Occipital lobe (tissue), 3 donors: Measurements from ENCODE around the gene HOXC5. TPM values are rescaled to one million over a fixed set of nuclear protein-coding genes. Genes with fewer than 3 reads are reported as not detected.
"Not testable (repeated sequence)": the region's sequence is repeated elsewhere in the genome, so short reads cannot be mapped to it uniquely, and the experiment has no call there.

Experiments used
- DNase-seq: peaks from one replicate; lab custom pipeline; 2025; lab: John Stamatoyannopoulos, UW
- small RNA-seq: library from RNA; depleted of rRNA; stranded (forward); fragments of <200 nt; gene quantifications from one replicate; pipeline ENCODE3, GENCODE V24; 2014
- total RNA-seq: library from RNA; depleted of rRNA; stranded (reverse); fragments of >200 nt; gene quantifications from one replicate; pipeline ENCODE4 v1.2.3, GENCODE V29; 2014

Gene HOXC5
- total RNA-seq, 1 donor from 2014 or later = not detected

DNA sequence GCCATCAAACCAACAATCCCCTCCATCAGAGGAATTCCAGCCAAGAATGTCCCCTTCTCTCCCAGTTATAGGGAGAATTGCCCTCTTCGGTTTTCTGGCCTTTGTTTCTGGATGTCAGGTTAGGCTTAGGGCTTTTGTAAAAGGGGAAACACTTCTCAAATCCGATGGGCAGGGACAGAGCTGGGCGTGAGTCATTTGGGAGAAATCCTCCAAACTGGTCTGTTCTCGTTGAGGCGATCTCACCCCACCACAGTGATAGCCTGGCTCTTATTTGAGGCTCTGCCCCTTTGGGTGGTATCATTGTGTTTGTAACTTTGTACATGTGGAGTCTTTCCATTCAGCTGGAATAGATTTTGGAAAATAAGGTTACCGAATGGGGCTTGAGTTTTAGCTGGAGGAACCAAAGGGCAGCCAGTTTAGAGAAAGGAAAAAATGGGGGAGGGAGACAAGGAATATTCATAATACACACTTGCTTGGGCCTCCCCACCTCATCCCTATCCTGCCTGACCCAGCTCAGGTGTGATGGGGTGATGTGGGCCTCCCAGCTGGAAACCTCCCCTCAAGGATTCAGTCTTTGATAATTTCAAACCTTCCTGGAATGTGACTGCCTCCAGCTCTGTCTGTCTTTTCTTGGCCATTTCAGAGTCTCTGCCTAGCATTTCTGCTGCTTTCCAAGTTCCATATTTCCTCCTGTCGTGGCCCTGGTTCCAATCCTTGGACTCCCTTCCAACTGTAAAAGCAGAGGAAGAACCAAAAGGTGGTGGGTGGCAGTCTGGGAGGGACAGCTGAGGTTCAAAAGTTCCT lies 28.3 kb downstream of the HOXC5 start:
- DNase-seq = no peak

DNA sequence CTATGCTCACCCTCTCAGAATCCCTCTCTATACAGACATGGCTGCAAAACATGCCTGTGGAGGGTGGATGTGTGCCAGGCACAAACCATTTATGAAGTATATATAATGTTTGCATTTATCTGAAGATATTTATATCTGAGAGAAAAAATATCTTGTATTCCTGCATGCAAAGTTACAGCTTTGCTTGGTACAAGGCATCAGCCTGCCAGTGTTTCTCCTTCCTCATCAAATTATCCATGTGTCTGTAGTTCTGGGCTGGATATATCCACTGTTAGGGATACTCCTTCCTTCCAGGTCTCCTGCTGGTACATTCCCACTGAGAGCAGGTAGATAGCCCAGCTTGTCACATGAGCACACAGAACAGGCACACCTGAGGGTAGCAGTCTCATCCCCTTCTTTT lies 32.8 kb downstream of the HOXC5 start:
- DNase-seq = no peak

DNA sequence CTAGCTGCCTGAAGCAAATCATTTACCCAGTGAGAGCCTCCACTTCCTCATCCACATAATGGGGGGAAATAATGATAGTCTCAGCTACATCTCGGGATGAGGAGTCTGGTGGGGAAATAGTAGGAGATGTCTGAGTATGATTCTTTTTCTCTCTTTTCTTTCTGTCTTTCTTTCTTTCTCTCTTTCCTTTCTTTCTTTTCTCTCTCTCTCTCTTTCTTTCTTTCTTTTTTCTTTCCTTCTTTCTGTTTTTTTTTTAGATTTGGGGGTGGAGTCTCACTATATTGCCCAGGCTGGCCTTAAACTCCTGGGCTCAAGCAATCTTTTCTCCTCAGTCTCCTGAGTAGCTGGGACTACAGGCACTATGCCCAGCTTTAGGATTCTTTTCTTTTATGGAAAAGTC lies 33.6 kb downstream of the HOXC5 start:
- no peak for DNase-seq

DNA sequence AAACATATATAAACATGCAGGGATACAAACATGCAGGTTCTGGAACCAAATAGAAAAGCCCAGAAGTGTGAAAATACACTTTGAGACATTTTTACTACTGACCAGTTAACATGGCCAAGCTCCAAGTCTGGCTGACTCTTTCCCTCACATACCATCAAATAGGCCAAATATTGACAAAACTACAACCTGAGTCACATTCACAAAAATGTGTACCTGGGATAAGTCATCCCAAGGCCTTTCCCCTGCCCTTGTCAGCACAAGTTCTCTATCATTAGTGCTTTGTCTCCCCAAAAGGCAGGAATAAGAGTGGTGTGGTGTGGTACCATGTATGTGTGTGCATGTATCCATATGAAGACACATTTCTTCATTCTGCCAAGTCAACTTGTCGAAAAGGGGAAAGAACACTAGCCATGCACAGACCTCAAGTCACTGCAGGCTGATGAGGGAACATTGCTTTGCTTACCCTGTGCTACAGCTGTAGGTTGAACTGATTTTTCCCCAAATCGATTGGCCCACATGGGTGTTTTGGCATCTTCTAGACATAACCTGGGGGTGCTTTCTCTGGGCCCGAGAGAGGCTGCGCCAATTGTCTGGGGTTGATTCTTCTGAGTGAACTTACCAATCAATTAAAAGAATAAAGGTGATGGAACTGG lies 35.7 kb downstream of the HOXC5 start:
- no peak for DNase-seq

DNA sequence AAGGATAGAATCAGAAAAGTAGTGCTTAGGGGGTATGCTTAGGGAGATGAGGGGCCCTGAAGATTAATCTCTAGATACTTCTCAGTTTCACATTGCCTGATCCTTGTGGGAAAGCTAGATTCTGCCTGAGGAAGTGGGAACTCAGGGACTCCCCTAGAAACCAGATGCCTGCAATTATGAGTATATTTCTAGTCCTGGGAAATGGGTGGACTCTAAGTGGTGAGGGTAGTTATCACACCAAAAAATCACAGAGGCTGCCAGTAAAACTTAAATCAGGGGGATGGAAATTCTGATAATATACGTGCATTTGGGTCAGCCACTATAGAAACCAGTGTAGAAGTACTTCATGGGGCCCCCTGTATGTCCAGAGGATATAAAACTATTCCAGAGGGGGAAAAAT lies 39.1 kb downstream of the HOXC5 start:
- no peak for DNase-seq

DNA sequence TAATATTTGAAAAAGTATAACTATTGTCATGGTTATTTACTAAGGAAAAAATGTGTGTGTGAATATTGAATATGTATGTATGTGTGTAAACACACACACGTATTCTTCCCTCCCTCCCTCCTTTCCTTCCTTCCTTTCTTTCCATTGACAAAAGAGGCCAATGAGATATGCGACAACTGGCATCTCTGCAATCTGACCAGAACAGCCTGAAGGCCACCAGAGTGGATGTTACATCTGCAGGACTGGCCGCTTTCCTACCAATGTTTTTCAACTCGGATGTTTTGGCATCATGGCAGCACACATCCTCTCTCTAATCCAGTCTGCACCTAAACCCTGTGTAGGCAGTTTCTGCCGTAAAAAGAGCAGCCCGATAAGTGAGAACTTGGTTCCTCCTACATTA lies 41.5 kb downstream of the HOXC5 start:
- no peak for DNase-seq

DNA sequence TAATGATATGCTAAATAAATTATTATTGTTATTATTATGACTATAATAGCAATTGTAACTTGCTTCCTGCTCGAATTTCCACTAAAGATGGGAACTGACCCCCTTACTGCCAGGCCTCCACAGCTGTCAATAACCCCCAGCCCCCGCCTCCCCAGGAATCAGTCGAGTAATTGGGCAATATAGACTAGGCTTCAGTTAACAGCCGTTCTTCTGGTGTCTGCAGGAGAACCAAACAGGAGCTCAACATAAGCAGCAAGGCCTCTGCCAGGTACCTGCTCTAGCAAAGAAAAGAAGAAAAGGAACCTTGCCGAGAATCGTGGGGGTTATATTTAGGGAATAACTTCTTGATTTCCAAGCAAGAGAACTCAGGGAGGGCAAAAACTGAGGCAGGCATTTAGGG lies 42.6 kb downstream of the HOXC5 start:
- DNase-seq = no peak

DNA sequence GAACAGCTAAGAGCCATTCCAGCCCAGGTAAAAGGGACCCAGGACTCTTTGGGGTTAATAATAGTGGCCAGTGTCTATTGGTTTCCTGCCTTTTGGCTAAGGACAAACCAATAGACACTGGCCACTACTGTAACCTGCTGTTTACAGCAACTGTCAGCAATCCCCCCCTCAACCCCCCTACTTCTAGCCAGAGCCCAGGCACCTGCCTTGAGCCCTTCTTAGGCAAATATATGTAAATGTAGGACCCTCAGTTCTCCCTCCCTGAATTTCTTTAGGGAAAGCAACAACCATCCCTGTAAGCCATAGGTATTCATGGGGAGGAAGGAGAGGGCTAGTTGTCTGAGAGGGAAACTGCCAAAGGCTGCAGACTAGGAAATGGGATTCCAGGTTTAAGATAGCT lies 43.1 kb downstream of the HOXC5 start:
- no peak for DNase-seq

DNA sequence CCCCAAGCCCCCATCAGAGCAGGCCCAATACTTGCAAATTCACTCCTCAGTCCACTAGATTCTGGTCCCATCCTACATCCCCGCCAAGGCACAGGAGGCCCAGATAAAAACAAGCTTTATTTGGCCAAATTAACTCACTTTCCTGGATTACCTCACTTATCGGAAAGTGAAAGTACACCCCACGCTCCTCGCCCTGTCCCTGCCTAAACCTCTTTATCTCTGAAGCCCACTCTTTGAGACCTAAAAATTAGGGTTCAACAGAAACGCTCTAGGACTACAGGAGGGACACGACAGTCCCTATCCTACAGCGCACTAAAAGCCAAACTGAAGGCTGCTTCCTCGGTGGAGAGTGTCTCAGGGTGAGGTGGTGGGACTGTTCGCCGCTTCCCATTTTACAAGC lies 45.0 kb downstream of the HOXC5 start:
- DNase-seq = not testable (repeated sequence)

DNA sequence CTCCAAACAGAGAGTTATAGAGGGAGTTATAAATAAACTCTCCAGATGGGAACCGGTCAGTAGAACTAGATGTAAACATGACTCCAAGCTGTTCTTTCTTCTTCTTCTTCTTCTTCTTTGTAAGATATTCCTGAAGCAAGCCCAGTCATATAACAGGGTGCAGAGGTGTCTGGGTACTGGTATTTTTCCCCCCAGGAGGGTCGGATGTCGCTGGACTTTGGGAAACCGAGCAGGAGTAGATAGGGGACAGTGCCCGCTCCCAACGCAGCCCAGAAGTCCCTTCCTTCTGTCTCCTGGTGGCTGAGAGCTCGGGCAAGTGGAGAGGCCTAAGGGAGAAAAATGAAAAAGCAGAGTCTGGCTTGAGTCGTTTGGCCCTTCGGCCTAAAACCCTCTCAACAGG lies 46.3 kb downstream of the HOXC5 start:
- not testable (repeated sequence) for DNase-seq

DNA sequence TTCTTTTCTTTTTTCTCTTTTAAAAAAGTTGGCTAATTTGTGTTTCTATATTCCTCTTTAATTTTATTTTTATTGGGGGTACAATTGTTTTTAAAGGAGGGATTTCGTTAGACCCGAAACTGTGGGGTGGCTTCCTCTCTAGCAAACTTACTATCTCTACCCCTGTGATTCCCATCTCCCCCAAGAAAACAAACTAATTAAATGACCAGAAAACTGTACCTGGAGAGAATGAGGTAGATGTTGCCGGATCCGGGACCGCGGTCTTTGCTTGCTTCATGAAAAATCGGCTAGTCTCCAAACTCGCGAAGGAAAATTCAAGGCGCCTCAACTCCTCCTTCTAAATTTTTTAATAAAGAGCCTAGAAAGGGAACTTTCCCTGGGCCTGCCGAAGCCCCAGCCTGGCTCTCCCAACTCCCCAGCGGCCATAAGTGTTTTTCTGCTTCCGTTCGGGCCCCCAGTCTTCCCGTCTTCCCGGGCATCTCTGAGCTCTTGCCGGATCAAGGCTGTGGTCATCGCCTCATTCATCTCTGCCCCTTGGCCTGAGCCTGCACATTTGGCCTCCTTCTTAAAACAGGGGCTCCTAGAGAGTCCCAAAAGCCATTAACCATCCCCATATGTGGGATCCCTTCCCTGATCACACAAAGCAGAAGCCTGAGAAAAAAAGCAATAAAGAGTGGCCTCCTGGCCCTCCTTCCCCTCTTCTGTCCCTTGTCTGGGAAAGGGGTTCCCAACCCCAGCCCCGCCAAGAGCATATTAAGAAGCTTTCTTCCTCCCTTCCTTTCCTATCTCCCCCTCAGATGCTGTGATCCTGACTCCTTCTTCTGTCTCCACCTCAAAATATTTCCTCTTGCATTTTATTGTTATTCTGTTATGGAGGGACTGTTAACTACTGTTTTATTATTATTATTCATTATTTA lies 47.4 kb downstream of the HOXC5 start:
- DNase-seq = not testable (repeated sequence)

DNA sequence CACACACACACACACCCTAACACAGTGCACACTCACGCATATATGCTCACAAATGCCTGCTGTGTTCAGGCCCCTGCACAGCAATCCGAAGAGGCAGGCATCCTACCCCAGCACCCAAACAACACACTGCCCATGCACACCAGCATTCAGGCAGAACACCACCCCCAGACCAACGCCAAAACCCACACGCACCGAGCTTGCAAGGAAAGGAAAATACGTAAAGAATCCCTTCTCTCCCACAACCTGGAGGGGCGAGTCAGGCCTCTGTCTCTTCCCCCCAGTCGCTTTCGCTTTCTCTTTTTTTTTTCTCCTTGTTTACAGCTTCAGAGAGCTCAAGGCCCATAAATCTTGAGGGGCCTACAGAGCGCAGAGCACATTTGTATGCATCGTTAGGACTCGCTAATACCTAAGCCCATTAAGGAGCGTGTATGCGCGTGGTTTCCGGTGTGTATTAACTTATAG lies 48.2 kb downstream of the HOXC5 start:
- DNase-seq = not testable (repeated sequence)

DNA sequence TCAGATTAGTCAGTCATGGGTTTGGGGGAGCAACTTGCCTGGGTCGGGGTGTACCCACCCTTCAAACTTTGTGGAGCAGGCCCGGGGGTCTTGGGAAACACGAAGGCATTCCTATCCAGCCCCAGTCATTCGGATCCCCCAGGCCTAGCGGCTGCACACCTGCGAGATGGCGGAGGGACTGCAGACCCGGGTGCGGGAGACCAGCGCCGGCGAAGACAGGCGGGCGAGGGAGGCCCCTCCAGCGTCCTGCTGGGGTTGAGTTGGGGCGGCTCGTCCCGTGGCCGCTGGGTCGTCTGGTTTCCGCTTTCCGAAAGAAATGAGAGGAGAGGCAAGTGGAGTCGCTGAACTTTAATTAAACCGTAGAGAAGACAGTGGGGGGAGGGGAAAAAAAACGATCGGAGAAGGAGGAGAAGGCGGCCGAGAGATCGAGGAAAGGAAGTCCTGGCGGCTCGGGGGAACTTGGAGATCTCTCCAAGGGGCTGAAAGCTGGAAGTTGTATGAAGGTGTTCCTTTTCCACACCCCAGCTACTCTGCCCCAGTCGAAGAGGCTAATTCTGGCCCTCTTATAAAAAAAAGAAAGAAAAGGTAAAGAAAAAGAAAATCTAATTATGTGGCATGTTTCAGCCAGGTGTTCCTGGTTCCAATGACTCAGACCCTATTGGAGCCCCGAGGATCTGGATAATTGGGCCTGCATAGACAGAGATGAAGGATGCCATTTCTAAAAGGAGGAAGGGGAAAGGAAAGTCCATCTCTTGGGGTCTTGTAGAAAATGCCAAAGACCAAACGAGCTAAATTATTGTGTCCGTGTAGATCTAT lies 48.9 kb downstream of the HOXC5 start:
- not testable (repeated sequence) for DNase-seq

DNA sequence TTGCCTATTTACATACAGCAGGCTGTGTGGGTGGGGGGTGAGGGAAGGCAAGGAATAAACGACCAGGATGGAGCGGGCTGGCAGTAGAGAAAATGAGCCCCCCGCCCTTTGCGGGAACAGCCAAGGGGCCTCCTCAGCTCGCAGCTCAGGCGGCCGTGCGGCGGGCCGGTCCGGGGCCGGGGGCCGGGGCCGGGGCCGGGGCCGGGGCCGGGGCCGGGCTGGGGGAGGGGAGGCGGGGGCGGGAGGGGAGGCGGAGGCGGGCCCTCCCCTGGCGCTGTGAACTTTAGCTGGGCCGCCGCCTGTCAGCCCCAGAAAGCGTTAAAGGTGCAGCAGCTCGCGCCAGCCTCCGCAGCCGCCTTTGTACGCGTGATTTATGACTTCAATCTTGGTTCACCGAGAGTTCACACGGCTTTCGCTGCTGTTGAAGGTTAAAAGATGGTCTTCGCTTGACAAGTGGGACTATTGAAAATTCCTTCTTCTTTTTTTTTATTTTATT lies 49.6 kb downstream of the HOXC5 start:
- no peak for DNase-seq

Small RNA genes lying within 50 kb of the gene (small RNA-seq; reads per million reads assigned to genes)
- gene HOXC5 (not detected), gene MIR196A2 (not detected), gene MIR615 (not detected)

Other genes starting within 250 kb of the HOXC5 start
- gene HOXC13, start 94.2 kb upstream of the HOXC5 start, total RNA-seq = not detected
- not detected for gene HOXC12, start 78.1 kb upstream of the HOXC5 start, total RNA-seq
- gene HOXC11, start 59.9 kb upstream of the HOXC5 start, total RNA-seq = not detected
- not detected for gene HOTAIR, start 58.1 kb upstream of the HOXC5 start, total RNA-seq
- not detected for gene HOXC10, start 47.9 kb upstream of the HOXC5 start, total RNA-seq
- gene HOXC9, start 32.9 kb upstream of the HOXC5 start, total RNA-seq = not detected
- gene HOXC8, start 24.1 kb upstream of the HOXC5 start, total RNA-seq = not detected
- gene HOXC6, start 4.6 kb upstream of the HOXC5 start, total RNA-seq = not detected
- not detected for gene HOXC4, start 20.8 kb downstream of the HOXC5 start, total RNA-seq
- gene SMUG1, start 155.9 kb downstream of the HOXC5 start, total RNA-seq = 42.0 TPM
- 104 TPM for gene CBX5, start 247.1 kb downstream of the HOXC5 start, total RNA-seq
- gene HNRNPA1, start 247.7 kb downstream of the HOXC5 start, total RNA-seq = 524 TPM